Ureter (tissue), 1 donor: Measurements from ENCODE around the gene KDM5B. TPM values are rescaled to one million over a fixed set of nuclear protein-coding genes. Genes with fewer than 3 reads are reported as not detected.
"Not testable (repeated sequence)": the region's sequence is repeated elsewhere in the genome, so short reads cannot be mapped to it uniquely, and the experiment has no call there.

ENCODE experiments used
- DNase-seq: peaks from one replicate; pipeline ENCODE4 v3.0.0-alpha.2; 2020; ENCODE audit warnings: low spot score
- total RNA-seq: library from RNA; stranded (reverse); gene quantifications from one replicate; pipeline ENCODE4 v1.2.4, GENCODE V29; 2023
- donor health status: DM: yes; HTN: yes; CAD: no.

KDM5B gene
- 139 TPM for total RNA-seq

DNA sequence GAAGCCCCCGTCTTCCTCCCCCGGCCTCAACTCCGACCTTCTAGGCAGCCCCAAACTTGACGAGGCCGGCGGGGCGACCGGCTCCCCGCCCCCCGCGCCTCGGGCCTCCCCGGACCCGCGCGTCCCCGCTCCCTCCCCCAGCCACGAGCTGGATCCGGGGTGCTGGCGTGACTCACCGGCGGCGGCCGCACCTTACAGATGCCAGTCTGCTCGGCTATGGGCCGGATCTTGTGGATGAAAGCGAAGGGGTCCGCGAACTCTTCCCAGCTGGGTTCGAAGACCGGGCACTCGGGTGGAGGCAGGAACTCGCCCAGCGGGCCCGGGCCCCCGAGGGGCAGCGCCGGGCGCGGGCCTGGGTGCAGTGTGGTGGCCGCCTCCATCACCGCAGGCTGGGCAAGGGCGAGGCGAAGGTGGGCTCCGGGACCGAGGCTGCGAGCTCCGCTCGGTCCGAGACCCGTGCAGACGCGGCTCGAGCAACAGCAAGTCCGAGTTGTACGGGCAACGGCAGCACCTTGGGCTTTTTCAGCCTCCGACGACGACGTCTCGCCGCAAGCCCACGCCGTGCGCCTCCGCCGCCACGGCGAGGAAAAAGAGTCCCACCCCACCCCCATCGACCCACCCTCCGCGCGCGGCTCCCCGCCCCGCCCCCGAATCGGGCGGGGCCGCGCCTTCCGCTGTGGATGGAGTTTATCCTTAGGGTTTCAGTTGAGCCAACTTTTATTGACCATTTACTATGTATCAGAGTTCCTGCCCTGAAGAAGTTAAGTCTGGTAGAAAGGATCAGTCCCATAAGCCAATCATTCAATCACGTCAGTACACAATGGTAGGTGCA lies at the start of gene KDM5B:
TSS of gene KDM5B (minus strand) at position 496 of the 832 bp plus-strand sequence. CDS start at position 380, 116 bp downstream.
- peak; percentile 81 for DNase-seq

DNA sequence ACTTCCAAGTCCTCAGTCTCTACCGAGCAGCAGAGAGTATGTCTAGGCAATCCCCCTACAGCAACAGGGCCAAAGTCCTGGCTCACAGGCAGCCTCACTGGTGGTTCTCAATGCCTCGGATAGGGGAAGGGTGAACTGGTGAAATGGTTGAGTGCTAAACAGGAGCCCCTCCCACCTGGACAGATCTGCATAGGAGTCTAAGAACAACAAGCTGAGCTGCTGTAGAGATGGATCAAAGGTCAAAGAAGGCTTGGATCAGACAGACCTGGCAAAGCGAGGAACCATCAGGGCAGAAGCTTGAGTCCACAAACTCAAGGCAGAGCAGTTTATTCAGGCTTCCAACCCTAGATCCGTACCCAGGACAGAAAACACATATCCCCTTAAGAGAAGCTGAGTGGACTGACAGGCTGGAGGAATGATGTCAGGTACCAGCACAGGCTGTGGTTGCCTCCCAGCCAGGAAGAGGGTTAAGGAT lies 49.0 kb upstream of the KDM5B start:
- DNase-seq, result no peak

DNA sequence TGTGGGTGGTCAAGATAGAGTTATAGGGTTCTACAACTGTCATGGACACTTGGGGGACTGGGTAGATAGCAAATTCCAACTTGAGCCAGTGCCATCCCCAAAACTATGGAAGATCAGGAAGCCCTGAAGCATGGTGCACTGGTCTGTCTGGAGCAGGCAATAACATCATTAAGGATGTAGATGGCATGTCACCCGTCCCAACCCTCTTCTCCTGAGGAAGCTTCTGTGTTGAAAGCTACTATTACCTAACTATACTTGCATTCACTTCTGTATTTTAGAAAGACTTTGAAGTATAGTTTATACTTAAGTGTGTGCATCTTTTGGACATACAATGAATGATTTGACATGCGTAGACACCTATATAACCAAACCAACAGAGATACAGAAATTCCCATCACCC lies 47.8 kb upstream of the KDM5B start:
- no peak for DNase-seq

DNA sequence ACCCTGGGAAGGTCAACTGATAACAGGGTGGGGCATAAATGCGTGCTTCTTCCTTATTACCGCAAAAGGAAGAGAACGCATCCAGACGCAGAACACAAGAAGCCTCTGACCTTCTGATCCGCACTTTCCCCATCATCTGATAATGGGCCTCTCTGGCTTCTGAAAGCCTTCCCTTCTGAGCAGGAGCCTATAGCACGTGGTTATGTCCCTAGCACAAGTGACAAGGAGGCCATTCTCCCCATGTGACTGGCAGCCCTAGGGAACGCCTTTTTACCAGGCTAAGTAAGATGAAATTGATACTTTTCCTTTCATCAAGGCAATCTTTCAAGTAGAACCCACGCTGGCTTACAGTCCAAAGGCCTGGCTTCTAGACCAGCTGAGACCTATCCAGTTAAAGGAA lies 46.6 kb upstream of the KDM5B start:
- DNase-seq, result no peak

DNA sequence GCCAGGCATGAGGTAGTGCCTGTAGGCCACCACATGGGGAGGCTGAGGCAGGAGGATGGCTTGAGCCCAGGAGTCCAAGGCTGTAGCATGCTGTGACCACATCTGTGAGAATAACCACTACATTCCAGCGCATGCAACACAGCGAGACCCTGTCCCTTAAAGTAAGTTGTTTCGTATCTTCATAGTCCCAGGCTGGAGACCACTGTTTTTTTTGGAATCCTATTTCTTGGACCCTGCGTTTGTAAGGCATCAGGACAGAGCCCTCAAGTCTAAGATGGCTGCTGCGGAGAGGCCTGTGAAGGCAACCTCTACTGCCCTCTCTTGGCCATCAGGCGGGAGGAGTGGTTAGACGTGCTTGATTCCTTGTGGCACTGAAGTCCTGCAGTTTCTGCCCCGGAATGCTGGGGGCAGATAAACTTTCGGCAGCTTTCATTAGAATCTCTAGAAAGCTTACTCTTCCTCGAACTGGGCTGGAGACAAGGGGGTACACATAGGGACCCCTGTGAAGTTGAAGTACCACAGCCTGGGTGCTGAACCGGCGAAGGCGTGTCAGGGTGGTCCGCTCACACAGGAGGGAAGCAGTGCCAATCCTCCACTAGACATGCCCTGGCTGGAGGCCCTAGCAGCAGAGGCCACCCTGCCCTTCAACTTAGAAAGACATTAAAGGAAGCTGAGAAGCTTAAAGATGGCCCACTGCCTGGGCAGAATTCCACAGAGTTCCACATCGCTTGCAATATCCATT lies 44.1 kb upstream of the KDM5B start:
- peak; percentile 55 for DNase-seq

DNA sequence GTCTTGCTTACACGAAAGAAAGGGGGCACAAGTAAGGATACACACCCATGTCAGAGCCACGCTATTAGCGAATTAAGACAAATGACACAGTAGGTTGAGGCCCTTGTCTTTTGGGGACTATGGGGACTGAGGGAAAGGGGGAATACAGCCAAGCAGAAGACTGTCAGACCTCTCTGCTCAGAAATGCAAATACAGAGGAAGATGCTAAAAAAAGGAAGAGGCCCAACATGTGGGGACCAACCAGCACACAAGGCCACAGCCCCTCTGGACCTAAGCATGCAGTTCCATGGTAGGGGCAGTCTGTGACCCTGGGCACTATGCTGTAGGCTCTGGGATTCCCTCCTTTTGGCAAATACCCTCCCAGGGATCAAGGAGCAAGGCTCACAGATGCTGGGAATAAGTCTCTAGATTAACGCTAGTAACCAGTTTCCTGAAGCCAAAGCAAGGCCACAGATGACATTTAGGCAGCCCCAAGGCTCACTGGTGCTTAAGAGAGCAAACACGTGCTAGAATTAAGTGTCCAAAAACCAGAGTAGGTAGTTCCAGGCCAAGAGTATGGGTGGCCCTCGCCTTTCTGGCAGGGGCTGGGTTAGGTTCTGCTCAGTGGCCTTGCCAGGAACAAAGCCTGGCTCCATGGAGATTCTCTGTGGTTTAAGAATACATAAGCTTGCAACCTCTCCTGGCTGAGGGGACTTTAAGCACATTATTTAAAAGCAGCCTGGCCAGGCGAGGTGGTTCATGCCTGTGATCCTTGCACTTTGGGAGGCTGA lies 42.6 kb upstream of the KDM5B start:
- no peak for DNase-seq

DNA sequence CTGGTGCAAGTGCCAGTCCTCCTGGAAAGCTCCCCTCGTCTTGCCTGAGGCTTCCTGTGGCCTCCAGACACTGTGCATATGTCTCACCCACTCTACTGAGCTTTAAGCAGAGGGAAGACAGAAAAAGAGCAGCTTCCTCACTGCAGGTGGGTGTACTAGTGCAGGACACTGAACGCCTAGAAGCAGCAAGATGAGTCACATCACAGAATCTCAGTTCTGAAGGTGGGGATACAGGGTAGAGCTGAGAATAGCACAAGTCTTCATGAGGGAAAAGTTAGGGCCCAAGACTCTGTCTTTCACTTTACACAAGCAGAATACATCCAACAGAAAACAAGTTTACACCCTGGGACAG lies 39.9 kb upstream of the KDM5B start:
- DNase-seq, result no peak

DNA sequence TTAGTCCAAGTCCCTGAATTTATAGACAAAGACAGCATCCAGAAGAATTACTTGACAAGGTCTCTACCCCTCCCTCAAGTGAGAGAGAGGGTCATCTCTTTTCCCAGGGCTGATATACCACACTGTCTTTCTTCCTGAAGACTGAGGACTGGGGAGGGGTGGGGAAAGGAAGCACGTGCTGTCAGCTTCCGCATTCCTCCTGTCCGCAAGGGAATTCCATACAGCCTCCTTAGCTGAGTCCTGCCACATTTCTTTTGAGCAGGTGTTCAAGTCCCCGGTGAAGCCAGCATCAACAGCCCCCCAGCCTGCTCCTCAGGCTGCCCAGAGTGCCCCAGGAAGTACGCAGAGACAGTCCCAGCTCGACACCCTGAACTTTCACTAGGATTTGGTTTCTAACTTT lies 36.7 kb upstream of the KDM5B start:
- no peak for DNase-seq

DNA sequence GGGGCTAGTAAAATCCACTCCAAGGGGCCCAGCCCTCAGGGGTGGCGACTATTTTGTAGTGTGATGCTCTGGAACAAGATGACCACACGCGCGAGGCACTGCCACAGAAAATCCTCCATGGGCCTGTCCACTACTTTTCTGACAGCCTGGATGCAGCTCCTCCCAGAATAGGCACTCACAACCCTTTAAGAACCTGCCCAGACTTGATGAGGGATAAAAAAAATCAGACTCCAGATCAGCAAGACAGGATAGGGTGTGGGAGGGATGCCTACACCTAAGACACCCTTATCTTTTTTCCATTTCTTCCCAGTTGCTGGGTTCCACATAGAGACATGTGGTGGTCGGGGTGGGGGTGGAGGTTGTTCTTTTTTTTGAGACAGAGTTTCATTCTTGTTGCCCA lies 36.0 kb upstream of the KDM5B start:
- DNase-seq, result no peak

DNA sequence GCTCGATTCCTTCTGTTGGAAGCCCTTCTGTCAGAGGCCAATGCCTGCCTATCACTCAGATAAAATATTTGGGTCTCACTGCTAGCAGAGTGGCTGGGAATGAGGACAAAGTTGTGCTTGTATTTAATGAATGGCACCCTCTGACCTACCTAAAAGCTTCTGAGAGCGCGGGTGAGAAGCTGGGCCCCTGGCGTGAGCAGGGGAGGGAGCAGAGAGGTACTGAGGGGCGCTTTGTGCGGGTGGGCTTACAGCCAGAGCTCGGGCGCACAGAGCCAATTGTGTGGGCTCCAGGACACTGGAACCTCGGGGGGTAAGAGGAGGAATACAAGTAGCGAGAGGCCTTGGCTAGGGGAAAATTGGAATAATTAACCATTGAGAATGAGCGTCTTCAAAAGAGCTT lies 34.9 kb upstream of the KDM5B start:
- DNase-seq, result no peak

DNA sequence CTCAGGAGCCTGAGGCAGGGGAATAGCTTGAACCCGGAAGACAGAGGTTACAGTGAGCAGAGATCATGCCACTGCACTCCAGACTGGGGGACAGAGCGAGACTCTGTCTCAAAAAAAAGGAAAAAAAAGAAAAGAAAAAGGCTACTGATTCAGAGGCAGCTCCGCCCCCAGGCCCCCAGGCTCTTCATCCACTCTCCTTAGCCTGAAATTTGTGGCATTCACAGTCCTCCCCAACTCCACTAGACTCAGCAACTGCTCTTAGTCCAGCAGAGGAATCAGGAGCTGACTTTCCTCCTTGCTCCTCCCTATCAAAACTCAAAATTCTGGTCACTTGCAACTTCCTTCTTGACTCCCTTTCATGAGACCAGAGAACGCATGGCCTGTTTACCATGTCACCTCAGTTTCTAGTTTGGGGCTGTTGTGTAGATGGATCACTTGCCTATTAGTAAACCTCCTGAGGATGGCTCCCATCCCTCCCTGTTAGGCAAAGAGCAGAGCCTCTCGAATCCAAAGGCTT lies 29.6 kb upstream of the KDM5B start:
- no peak for DNase-seq

DNA sequence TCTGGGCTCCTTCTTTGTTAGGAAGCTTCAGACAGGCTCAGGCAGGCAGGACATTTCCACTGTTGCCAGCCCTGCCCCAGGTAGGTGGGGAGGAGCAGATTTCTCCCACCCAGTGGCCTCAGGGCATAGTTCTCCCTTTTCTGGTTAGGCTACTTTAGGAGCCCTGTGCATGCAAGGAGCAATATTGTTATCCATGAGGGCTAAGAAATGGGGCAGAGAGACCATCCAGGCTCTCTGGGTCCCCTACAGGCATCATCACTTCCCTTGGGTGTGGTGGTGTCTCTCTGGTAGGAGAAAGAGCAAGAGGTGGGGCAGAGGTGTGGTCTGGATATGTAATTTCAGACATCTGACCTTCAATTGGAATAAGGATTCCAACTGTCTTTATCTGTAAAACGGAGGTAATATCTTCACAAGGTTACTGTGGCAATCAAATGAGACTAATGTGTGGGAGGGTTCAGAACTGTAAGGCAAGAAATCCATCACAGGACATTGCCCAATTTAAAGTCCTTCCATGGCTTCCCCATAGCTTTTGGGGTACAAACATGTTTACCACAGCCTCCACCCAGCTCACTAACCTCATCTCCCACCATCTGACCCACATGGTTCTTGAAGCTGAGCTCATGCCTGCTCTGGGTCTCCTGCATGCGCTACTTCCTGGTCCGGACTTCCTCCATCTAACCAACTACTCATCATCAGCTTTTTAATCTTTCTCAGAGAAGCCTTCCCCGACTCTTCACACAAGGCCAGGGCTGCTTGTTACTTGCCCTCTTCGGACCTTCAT lies 28.6 kb upstream of the KDM5B start:
- peak; percentile 73 for DNase-seq

DNA sequence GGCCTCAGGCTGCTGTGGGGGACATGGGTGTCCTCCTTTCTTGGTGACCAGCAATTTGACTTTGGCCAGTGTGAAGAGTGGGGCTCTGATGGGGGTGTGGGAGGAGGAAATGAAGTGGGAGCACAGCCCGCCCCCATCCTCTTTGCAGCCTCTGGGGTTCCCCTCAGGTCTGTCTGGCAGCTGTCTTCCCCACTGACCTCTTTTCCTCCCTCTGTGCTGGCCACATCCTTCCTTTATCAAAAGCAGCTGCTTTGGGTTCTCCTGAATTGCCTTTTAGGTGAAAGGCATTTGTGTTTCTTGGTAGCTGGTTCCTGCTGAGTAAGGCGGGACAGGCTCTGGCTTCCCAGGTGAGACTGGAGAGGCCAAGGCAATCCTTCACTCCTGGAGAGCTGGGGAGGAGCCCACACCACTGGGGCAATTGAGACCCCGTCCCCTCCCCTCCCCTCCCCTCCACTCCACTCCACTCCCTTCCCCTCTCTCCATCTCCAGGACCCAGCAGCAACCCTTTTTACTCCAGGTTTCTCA lies 27.4 kb upstream of the KDM5B start:
- DNase-seq, result no peak

DNA sequence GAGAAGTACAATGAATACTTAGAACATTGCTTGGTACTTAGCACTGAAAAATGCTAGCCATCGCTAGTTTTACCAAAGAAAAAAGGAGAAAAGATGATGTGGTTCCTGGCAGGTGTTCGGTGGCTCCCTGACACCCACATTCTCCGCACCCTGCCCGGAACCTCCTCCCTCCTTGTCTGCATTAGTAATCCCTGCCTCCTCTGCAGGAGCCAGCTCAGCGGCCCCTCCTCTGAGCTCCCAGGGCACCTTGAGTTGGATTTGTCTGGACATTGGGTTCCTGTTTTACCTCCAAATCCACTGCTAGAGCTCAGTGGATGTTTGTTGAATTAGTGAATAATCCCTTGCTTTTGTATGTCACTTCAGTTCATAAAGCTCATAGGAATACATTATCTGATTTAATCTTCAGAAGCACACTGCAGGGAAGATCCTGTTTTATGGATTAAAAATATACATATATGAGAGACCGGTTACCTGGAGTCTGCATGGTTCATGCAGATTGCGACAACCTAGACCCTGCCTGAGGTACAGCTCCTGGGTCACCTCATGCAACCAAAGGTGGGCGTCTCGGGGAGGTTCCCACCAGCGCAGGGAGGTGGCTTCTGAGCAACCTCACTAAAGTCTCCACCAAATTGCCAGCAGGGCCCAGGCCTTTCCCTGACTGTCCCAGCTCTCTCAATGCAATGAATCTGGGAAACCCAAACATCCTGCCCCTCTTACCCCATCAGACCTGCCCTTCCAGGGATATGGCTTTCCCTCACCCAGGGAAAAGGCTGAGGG lies 26.7 kb upstream of the KDM5B start:
- DNase-seq, result peak; percentile 56

DNA sequence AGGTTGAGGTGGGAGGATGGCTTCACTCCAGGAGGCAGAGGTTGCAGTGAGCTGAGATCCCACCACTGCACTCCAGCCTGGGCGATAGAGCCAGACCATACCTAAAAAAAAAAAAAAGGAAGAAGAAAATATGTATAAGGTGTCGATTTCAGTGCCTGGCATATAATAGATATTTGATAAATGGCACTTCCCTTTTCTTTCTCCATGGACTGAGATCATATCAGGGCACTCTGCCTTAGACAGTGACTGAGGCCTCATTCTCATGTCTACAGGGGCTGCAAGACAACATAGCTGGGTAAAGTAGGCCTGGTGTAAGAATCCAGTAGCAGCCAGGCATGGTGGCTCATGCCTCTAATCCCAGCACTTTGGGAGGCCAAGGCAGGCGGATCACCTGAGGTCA lies 23.7 kb upstream of the KDM5B start:
- DNase-seq, result no peak

DNA sequence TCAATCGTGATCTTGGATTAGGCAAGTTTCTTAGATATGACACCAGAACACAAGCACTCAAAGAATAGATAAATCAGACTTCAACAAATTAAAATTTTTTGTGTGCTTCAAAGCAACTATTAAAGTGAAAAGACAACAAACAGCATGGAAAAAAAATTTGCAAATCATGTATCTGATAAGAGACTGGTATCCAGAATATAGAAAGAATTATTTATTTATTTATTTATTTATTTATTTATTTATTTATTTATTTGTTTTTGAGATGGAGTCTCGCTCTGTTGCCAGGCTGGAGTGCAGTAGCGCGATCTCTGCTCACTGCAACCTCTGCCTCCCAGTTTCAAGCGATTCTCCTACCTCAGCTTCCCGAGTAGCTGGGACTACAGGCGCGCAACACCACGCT lies 21.0 kb upstream of the KDM5B start:
- not testable (repeated sequence) for DNase-seq

DNA sequence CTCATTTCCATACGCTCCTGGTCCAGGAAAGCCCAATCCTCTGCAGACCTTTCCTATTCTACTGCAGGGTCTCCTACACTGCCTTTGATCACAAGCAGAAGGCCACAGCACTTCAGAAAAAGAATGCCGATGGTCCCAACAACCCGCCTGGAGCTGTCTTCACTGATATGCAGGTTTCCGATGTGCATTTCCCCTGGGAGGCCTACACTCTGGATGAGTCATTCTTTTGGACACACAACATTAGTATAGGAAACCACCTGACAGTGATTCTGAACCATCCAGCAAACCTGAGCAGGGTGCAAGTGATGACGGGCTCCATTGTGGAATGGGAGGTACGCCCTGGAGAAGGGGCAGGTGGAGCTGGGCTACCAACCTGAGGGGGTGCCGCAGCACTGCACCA lies 17.5 kb upstream of the KDM5B start:
- DNase-seq, result no peak

DNA sequence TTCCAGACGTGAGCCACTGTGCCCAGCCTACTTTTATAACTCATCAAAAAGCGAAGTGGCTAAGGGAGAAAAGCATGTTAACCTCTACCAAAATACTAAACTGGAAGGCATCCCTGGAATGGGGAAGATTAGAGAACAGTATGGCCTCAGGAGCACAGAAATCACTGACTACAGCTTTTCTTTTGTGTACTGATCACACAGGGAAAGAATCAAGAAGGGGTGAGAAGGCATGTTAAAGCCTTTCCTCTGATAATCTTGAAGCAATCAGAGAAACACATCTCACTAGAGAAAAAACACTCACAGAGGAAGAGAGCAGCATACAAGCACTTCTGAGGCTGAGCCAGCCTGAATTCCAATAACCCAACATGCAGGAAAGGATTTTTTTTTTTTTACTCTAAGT lies 13.2 kb upstream of the KDM5B start:
- no peak for DNase-seq

DNA sequence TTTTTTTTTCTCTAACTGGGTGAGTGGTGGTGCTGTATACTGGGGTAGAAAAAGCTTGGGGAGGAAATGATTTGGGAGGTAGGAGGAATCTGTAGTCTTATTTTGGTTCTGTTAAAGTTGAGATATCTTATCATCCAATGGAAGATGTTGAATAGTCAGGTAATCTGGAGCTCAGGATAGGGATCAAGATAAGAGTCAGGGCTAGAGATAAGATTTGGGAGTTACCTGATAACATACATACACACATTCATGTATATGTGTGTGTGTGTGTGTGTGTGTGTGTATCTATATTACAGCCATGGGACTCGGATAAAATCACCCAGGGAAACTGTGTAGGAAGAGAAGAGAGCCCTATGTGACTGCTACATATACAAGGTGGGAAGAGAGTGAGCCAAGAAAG lies 10.6 kb upstream of the KDM5B start:
- DNase-seq, result no peak

DNA sequence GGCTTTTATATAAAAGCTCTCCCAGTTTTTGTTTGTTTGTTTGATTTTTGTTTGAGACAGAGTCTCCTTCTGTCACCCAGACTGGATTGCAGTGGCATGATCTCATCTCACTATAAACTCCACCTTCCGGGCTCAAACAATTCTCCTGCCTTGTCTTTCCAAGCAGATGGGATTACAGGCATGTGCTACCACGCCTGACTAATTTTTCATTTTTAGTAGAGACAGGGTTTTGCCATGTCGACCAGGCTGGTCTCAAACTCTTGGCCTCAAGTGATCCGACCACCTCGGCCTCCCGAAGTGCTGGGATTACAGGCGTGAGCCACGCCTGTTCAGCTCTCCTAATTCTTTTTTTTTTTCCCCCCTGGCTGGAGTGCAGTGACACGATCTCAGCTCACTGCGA lies 6.9 kb upstream of the KDM5B start:
- DNase-seq, result no peak
